ENCODE data around the gene IL20RB.

Gene IL20RB

DNA sequence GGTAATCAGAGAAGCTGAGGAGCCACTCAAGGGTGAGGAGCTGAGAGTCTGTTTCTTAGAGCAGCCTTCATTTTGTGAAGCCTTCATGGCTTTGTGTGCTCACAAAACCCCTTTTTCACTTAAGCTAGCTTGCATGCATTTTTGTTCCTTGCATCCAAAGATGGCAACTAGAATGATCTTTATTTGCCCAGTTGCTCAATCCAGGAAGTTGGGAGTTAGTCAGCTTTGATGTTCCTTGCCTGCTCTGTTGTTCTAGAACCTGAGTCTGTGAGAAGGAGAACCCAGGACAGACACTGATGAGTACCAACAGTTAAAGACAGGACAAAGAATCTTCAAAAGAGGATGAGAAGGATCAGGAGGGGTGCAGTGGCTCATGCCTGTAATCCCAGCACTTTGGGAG lies 81.8 kb downstream of the IL20RB start:
- no peak for DNase-seq (ENCODE audit: low spot score)

DNA sequence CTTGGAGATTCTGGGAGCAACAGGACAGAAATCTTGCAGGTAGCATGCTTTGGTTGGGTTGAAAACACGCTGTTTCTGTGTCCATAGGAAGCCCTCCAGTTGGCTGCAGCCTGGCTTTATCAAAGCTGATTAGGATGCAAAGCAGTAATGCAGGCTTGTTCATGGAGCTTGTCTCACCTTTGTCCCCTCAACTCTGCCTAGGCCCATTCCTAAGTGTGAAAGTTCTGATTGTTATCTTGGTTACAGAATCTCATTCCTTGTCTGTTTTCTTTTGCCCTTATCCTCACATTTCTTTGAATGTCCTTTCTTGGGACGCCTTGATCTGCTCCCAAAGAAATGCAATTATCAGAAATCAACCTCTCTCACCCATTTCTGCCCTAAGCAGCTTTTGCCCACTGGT lies 83.5 kb downstream of the IL20RB start:
- no peak for DNase-seq (ENCODE audit: low spot score)

DNA sequence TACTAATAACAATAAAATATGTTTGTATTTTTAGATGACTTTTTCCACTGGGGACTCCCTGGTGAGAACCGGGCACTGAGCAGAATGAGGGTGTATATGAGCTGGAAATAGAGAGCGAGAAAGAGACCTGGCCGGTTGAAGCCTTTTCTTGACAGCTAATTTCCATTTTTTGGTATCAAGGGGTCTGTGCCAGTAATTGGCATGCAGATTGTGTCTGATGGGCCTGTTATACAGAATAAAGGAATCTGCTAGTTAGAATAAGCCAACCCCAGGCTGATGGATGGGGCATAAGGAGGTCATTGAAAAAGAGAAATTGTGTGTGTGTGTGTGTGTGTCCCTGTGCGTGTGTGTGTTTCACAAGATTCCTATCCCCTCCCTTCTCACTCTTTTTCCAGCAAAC lies 83.9 kb downstream of the IL20RB start:
- no peak for DNase-seq (ENCODE audit: low spot score)

DNA sequence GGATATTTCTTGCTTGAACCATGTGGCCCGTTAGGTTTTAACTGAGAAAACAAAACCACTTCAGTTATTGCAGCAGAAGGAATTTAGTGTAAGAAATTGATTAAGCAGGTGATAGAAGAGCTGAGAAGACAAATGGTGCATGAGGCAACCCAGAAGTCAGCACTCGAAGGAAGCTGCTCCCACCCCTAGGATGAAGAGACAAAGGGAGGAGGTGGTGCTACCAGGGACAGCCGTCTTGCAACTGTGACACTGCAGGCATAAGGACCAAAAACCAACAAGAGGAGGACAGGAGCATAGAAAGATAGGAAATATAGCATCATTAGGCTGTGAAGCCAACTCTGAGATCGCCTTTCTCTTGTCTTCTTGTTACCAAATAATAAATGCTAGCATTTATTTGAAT lies 89.0 kb downstream of the IL20RB start:
- DNase-seq (ENCODE audit: low spot score): no peak

DNA sequence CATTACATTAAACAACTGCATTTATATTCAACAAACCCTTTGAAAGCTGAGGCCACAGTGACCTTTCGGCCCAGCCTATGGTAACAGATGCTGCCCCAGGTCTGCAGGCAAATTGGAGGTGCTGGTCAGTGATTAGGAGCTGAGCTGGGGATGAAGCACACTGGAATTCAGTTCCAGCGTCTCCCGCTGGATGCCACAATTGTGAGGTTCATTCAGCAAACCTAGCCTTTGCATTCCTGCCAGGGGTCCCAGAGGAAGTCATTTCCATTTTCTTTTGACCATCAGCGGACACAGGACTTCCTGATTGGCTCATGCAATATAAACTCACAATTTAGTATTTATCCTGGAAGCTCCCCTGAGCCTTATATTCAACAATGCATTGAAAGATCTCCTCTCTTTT lies 89.5 kb downstream of the IL20RB start:
- peak; percentile 11 for DNase-seq (ENCODE audit: low spot score)

DNA sequence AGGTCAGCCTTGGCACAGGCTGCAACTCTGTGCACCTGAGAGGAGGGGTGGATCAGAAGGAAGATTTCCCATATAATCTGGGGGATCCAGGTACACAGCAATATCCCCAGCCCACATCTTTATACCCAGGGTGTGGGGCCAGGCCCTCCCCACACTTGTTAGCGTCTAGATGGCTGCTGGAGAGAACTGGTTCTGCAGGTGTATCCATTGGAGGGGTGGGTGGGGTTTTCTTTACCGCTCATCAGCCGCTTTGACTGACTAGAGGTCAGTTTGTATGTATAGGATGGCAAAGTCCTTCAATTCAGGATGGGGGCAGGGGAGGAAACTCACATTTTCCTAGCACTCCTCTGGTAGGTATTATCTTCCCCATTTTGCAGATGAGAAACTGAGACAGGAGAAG lies 92.5 kb downstream of the IL20RB start:
- no peak for DNase-seq (ENCODE audit: low spot score)

DNA sequence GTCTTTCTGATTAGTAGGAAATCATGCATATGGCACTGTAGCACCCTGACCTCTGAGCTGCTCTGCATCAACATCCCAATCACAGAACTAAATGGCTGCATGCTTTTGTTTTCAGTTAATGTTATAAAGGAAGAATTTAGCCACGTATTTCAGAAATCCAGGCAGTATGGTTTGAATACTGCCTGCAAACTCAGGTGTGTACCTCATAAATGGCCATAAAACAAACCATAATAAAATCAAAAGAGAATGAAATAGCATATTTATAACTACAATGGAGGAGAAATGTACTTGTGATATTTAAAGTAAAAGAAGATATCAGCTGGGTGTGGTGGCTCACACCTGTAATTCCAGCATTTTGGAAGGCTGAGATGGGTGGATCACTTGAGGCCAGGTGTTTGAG lies 94.5 kb downstream of the IL20RB start:
- DNase-seq (ENCODE audit: low spot score): no peak
